Myometrial cell (primary cell): Measurements from ENCODE around the gene DDX10. TPM values are rescaled to one million over a fixed set of nuclear protein-coding genes. Genes with fewer than 3 reads are reported as not detected.

Source experiments
- total RNA-seq: library from RNA; depleted of rRNA; stranded (reverse); fragments of >200 nt; gene quantifications from 2 replicates; pipeline ENCODE4 v1.2.3, GENCODE V29; 2015

The DDX10 gene
- total RNA-seq, result 12.1 and 15.8 TPM in 2 replicates

DNA sequence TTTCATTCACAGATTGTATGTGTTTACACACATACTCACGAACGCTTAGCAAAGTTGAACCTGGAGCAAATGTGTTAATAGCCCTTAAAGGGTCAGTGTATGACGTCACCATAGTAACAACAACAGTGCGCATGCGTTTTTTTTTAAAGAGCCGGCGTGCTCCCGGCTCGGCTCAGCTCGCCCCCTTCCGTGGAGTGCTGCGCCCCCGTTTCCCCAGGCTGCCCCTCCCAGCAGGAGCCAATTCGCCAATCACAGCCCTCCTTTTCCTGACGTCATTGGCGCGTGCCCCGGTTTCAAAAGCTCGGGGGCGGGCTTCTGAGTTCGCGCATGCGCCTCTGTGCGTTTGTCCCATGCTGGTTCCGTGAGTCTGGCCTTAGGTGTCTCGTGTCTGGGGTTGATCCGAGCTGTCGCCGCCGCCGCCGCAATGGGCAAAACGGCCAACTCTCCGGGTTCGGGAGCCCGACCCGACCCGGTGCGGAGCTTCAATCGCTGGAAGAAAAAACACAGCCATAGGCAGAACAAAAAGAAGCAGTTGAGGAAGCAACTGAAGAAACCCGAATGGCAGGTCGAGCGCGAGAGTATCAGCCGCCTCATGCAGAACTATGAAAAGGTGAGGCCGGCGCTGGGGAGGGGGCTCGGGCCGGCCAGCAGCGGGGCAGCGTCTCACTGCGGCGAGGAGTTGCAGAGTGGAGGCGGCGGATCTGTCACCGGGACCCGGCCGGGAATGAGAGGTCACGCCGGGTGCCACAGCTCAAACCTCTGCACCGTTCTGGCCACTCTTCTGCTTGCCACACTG, at the start of gene DDX10:
Gene DDX10, plus strand, starts transcription at position 340 of the 796 bp plus-strand sequence. Its CDS starts 85 bp downstream, at position 425.

Other genes starting within 250 kb of the DDX10 start
- gene C11orf65, start 197.5 kb upstream of the DDX10 start, total RNA-seq, result 0.29 and 1.1 TPM in 2 replicates
- gene POGLUT3, start 166.7 kb upstream of the DDX10 start, total RNA-seq, result 38.9 and 41.8 TPM in 2 replicates
- 0.86 and 1.4 TPM in 2 replicates for gene EXPH5, start 71.3 kb upstream of the DDX10 start, total RNA-seq